Gastroesophageal sphincter (tissue), 4 donors: ENCODE measurements around the gene ACSS1. TPM values are rescaled to one million over a fixed set of nuclear protein-coding genes. Genes with fewer than 3 reads are reported as not detected.

Source experiments
- ATAC-seq: fragments of 150-250 bp; one replicate; pipeline ENCODE4 v1.9.1; 2016; ENCODE audit warnings: mild to moderate bottlenecking, moderate library complexity
- H3K27ac ChIP-seq, 4 donors: fragments of 200-600 bp; sonication (generic) in 3 of 4; 1 replicate in 3 of 4; 2 replicates in 1 of 4; pipeline ENCODE4 v1.5.1; 2016 to 2019
- H3K27me3 ChIP-seq: fragments of 200-600 bp; sonication (generic); one replicate; pipeline ENCODE4 v1.5.1; 2019
- H3K36me3 ChIP-seq, 2 donors: fragments of 200-600 bp; sonication (generic); one replicate each; pipeline ENCODE4 v1.5.1; 2019; ENCODE audit warnings: control low read depth in 1 of 2
- H3K4me1 ChIP-seq, 3 donors: fragments of 200-600 bp; sonication (generic); 1 replicate in 2 of 3; 2 replicates in 1 of 3; pipeline ENCODE4 v1.5.1; 2016 to 2019; ENCODE audit warnings: control low read depth in 2 of 3
- H3K4me3 ChIP-seq, 2 donors: fragments of 200-600 bp; sonication (generic); one replicate each; pipeline ENCODE4 v1.5.1; 2019; ENCODE audit warnings: mild to moderate bottlenecking in 1 of 2, moderate library complexity in 1 of 2
- H3K9me3 ChIP-seq, 3 donors: fragments of 200-600 bp; sonication (generic); one replicate each; pipeline ENCODE4 v1.5.1; 2017 to 2019; ENCODE audit warnings: control low read depth in 2 of 3
- EP300 ChIP-seq: sonication (generic); formaldehyde crosslinking; IDR thresholded peaks from one replicate; pipeline ENCODE4 v1.6.1; 2017; ENCODE audit warnings: antibody characterized with exemption, mild to moderate bottlenecking
- POLR2A ChIP-seq, 2 donors: fragments of 450-650 bp; IDR thresholded peaks; one replicate each; pipeline ENCODE4 v1.6.1; 2017; ENCODE audit warnings: antibody characterized with exemption in 2 of 2, mild to moderate bottlenecking in 2 of 2, moderate library complexity in 1 of 2
- POLR2AphosphoS5 ChIP-seq: sonication (generic); formaldehyde crosslinking; IDR thresholded peaks from one replicate; pipeline ENCODE4 v1.6.1; 2017; ENCODE audit warnings: antibody characterized with exemption
- WGBS, 2 donors: methylation state at CpG; one replicate each; pipeline ENCODE4 v1.1.5; 2018; ENCODE audit warnings: low coverage in 1 of 2; 5-methylcytosine and 5-hydroxymethylcytosine counted together
- total RNA-seq, 4 donors: library from RNA; depleted of rRNA; stranded (reverse); fragments of >200 nt; gene quantifications; one replicate each; pipeline ENCODE4 v1.1.0, GENCODE V29; 2016
- TF ChIP-seq, protein P1 (sequence below), 4 experiments: fragments of 200-600 bp in 2 of 4; fragments of 450-650 bp in 2 of 4; sonication (generic) in 1 of 4; IDR thresholded peaks; one replicate each; pipeline ENCODE4 v1.5.1; 2017 to 2019; ENCODE audit warnings: antibody characterized with exemption in 4 of 4, mild to moderate bottlenecking in 2 of 4, moderate library complexity in 2 of 4

The ACSS1 gene
- total RNA-seq, 4 donors from 2014 or later = 44.7 to 105 (median 61.6) TPM

DNA sequence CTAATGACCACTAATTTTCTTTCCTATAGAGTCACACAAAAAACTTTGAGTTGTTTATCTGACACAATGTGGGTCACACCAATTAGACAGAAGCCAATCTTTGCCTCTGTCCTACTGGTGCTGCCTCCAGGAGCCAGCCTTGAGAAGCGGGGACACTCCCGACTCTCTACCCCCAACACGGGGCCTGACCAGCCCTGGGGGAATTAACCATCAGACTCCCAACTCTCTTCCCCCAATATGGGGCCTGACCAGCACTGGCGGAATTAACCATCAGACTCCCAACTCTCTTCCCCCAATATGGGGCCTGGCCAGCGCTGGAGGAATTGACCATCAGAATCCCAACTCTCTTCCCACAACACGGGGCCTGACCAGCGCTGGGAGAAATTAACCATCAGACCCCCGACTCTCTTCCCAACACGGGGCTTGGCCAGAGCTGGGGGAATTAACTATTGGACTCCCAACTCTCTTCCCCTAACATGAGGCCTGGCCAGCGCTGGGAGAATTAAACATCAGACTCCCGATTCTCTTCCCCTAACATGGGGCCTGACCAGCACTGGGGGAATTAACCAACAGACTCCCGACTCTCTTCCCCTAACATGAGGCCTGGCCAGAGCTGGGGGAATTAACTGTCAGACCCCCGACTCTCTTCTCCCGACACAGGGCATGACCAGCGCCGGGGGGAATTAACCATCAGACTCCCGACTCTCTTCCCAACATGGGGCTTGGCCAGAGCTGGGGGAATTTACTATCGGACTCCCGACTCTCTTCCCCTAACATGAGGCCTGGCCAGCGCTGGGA, 96.4 kb downstream of the ACSS1 start:
- Histone ChIP-seq H3K36me3 (peaks cover 0 to 98% of the 10 kb centered on the region in 2 donors), H3K9me3 (no peaks in the 10 kb centered on the region), H3K27ac (no peak overlapping the region), H3K4me1 (no peaks in the 10 kb centered on the region), H3K27me3 (no peaks in the 10 kb centered on the region), H3K4me3 (no peak overlapping the region)
- no peak for ATAC-seq
- TF ChIP-seq POLR2AphosphoS5 (no peak), EP300 (no peak), POLR2A (IDR thresholded peaks at IDR 0.05) (no peak)
- TF ChIP-seq, protein P1, sequence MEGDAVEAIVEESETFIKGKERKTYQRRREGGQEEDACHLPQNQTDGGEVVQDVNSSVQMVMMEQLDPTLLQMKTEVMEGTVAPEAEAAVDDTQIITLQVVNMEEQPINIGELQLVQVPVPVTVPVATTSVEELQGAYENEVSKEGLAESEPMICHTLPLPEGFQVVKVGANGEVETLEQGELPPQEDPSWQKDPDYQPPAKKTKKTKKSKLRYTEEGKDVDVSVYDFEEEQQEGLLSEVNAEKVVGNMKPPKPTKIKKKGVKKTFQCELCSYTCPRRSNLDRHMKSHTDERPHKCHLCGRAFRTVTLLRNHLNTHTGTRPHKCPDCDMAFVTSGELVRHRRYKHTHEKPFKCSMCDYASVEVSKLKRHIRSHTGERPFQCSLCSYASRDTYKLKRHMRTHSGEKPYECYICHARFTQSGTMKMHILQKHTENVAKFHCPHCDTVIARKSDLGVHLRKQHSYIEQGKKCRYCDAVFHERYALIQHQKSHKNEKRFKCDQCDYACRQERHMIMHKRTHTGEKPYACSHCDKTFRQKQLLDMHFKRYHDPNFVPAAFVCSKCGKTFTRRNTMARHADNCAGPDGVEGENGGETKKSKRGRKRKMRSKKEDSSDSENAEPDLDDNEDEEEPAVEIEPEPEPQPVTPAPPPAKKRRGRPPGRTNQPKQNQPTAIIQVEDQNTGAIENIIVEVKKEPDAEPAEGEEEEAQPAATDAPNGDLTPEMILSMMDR (IDR thresholded peaks at IDR 0.05) = no peak
- WGBS, 2 donors = 78 to 96% methylated on average over 4 to 6 of the region's 20 CpGs

DNA sequence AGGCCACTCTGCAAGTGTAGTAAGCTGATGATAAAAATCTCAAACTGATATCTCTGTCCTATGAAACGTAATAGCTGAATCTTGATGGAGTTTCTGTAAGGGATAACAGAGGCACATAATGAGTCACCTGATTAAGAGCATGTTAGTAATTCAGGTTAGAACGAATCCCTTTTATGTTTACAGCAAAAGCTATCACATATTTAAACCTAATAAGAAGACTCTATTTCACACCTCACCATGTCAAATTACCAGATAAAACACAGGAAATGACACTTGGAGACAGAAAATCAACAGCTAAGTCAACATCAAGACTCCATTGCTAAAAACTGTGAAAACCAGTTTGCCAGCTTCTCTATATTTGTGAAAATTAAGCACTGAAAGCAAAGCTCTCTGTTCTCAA, 97.1 kb downstream of the ACSS1 start:
- no peak for ATAC-seq
- Histone ChIP-seq H3K27me3 (no peaks in the 10 kb centered on the region), H3K36me3 (peaks cover 0 to 98% of the 10 kb centered on the region in 2 donors), H3K4me1 (no peaks in the 10 kb centered on the region), H3K27ac (no peak overlapping the region), H3K9me3 (no peaks in the 10 kb centered on the region), H3K4me3 (no peak overlapping the region)
- TF ChIP-seq POLR2AphosphoS5 (no peak), POLR2A (IDR thresholded peaks at IDR 0.05) (no peak), EP300 (no peak)
- TF ChIP-seq, protein P1 (IDR thresholded peaks at IDR 0.05) = no peak
- 66 to 89% methylated on average over 2 of the region's 2 CpGs for WGBS, 2 donors

DNA sequence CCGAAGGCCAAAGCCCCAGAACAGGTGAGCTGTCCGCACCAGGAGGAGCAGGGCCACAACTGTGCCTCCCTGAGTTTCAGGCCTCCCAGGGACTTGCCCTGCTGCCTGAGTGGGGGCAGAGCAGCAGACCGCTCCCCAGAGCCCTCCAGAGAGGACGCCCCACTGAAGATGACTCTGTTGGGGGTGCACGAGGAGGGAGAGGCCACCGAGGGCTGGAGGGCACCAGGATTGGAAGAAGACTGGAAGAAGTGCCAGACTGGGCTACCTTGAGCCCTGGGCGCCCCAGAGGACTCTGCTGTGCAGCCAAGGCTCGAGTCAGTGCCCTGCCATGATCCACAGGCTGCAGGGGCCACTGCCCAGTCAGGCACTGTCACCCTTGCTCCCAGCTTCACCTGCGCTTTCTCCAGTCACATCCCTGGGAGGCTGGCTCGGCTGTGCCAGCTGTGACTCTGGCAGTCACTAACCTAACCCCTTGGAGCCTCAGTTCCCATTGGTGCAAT, 97.6 kb downstream of the ACSS1 start:
- 80% methylated on average over 1 of the region's 10 CpGs; no CpG with 5 or more reads in 1 of the 2 donors for WGBS, 2 donors
- no peak overlapping the region for H3K27ac ChIP-seq
- no peaks in the 10 kb centered on the region for H3K27me3 ChIP-seq
- no peak overlapping the region for H3K4me3 ChIP-seq
- H3K9me3 ChIP-seq = no peaks in the 10 kb centered on the region
- no peaks in the 10 kb centered on the region for H3K4me1 ChIP-seq
- ATAC-seq = no peak
- H3K36me3 ChIP-seq = peaks cover 0 to 95% of the 10 kb centered on the region in 2 donors
- no peak for TF ChIP-seq EP300
- TF ChIP-seq POLR2A (IDR thresholded peaks at IDR 0.05) = no peak
- TF ChIP-seq, protein P1 (IDR thresholded peaks at IDR 0.05) = no peak
- no peak for TF ChIP-seq POLR2AphosphoS5

DNA sequence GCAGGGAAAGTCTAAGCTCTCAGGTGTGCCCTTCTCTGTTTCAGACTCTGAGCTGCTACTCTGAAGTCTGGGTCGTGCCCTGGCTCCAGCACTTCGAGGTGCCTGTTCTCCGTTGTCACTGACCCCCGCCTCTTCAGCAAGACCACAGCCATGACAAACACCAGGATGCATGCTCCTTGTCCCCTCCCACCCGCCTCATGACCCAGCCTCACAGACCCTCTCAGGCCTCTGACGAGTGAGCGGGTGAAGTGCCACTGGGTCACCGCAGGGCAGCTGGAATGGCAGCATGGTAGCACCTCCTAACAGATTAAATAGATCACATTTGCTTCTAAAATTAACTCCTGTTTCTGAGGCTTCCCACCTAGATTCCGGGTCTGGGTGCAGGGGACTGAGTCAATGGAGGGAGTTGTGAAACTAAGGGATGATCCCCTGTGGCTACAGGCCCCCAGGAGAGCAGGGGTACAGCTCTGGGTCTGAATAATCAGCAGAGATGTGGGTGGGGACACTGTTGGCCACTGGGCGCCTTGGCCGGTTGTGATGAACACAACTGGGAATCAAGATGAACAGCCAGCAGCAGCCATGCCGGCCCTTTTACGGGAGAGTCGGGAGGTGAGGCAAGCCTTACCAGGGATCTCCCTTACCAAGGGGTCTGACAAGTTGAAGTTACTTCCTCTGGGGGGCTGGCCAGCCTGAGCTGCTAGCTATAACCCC, 98.2 kb downstream of the ACSS1 start:
- H3K4me3 ChIP-seq = no peak overlapping the region
- no peaks in the 10 kb centered on the region for H3K27me3 ChIP-seq
- TF ChIP-seq POLR2AphosphoS5 (no peak), POLR2A (IDR thresholded peaks at IDR 0.05) (no peak), EP300 (no peak)
- TF ChIP-seq, protein P1 (IDR thresholded peaks at IDR 0.05) = no peak
- H3K9me3 ChIP-seq = no peaks in the 10 kb centered on the region
- no peak overlapping the region for H3K27ac ChIP-seq
- no peak for ATAC-seq
- WGBS, 2 donors = 71% methylated on average over 7 of the region's 14 CpGs; no CpG with 5 or more reads in 1 of the 2 donors
- H3K4me1 ChIP-seq = no peaks in the 10 kb centered on the region
- peaks cover 0 to 89% of the 10 kb centered on the region in 2 donors for H3K36me3 ChIP-seq
